HepG2 (cell line): ENCODE results near the gene STIM1. TPM values are rescaled to one million over a fixed set of nuclear protein-coding genes. Genes with fewer than 3 reads are reported as not detected.
A peak's percentile ranks its signal among the peaks of the same experiment; 100 is the strongest.

Source experiments
- ATF7-NPFF ChIP-seq: sonication (generic); formaldehyde crosslinking; IDR thresholded peaks from 2 replicates; pipeline ENCODE4 v1.8.1; 2023; ENCODE audit warnings: mild to moderate bottlenecking, low read depth, missing genetic modification reagents, moderate library complexity
- EED ChIP-seq: sonication (generic); formaldehyde crosslinking; IDR thresholded peaks from 2 replicates; pipeline ENCODE4 v1.5.0; 2020; ENCODE audit warnings: mild to moderate bottlenecking, missing genetic modification reagents
- HDAC1 ChIP-seq: sonication (generic); formaldehyde crosslinking; IDR thresholded peaks from 2 replicates; pipeline ENCODE4 v1.5.1; 2020; ENCODE audit warnings: mild to moderate bottlenecking, missing genetic modification reagents
- KDM2A ChIP-seq: sonication (generic); formaldehyde crosslinking; IDR thresholded peaks from 2 replicates; pipeline ENCODE4 v1.4.0; 2020; ENCODE audit warnings: low read depth, missing genetic modification reagents, borderline replicate concordance
- MEIS2 ChIP-seq: sonication (generic); formaldehyde crosslinking; IDR thresholded peaks from 2 replicates; pipeline ENCODE4 v1.9.0; 2021; ENCODE audit warnings: mild to moderate bottlenecking, missing genetic modification reagents
- NFYC ChIP-seq: IDR thresholded peaks from 2 replicates; pipeline ENCODE4 v1.6.1; 2016; ENCODE audit warnings: missing genetic modification reagents, missing compliant biosample characterization
- NONO ChIP-seq, 2 experiments: fragments of 450-650 bp in 1 of 2; sonication (generic) in 1 of 2; formaldehyde crosslinking in 1 of 2; IDR thresholded peaks in 1 of 2; conservative IDR thresholded peaks in 1 of 2; 2 replicates each; pipeline versions ENCODE4 v1.6.1 to v1.8.0; 2017 to 2022; ENCODE audit warnings: mild to moderate bottlenecking in 1 of 2, missing genetic modification reagents in 1 of 2, moderate library complexity in 1 of 2
- RFX1 ChIP-seq: fragments of 450-650 bp; IDR thresholded peaks from 2 replicates; pipeline ENCODE4 v1.6.1; 2017
- RFXAP ChIP-seq: sonication (generic); formaldehyde crosslinking; IDR thresholded peaks from 2 replicates; pipeline ENCODE4 v1.4.0; 2020; ENCODE audit warnings: missing genetic modification reagents, borderline replicate concordance
- SNRNP70 ChIP-seq: fragments of 200-400 bp; formaldehyde crosslinking; IDR thresholded peaks from 2 replicates; pipeline ENCODE4 v1.6.1; 2017; ENCODE audit warnings: mild to moderate bottlenecking, low read depth, low read length, moderate library complexity
- SP1 ChIP-seq, 2 experiments: fragments of 450-650 bp in 1 of 2; sonication (generic) in 1 of 2; formaldehyde crosslinking in 1 of 2; IDR thresholded peaks; 2 replicates each; pipeline versions ENCODE4 v1.4.0 to v1.6.1; 2016 to 2020; ENCODE audit warnings: missing genetic modification reagents in 1 of 2
- ZBTB42 ChIP-seq: sonication (generic); formaldehyde crosslinking; IDR thresholded peaks from 2 replicates; pipeline ENCODE4 v1.5.0; 2020; ENCODE audit warnings: mild to moderate bottlenecking, missing genetic modification reagents
- ZFP36L1 ChIP-seq: sonication (generic); formaldehyde crosslinking; IDR thresholded peaks from 2 replicates; pipeline ENCODE4 v1.8.0; 2022; ENCODE audit warnings: mild to moderate bottlenecking, missing genetic modification reagents, moderate library complexity
- ZMYM3 ChIP-seq: sonication (generic); formaldehyde crosslinking; IDR thresholded peaks from 2 replicates; pipeline ENCODE4 v1.5.1; 2020; ENCODE audit warnings: mild to moderate bottlenecking, missing genetic modification reagents
- ZNF136 ChIP-seq: sonication (generic); formaldehyde crosslinking; IDR thresholded peaks from 2 replicates; pipeline ENCODE4 v1.8.1; 2022; ENCODE audit warnings: low read depth, mild to moderate bottlenecking, moderate library complexity, missing genetic modification reagents
- ZNF333 ChIP-seq: sonication (generic); formaldehyde crosslinking; IDR thresholded peaks from 2 replicates; pipeline ENCODE4 v1.4.0; 2020; ENCODE audit warnings: mild to moderate bottlenecking, missing genetic modification reagents, borderline replicate concordance
- ZNF33B ChIP-seq: sonication (generic); formaldehyde crosslinking; IDR thresholded peaks from 2 replicates; pipeline ENCODE4 v1.5.1; 2020; ENCODE audit warnings: mild to moderate bottlenecking, missing genetic modification reagents
- ZNF367 ChIP-seq: sonication (generic); formaldehyde crosslinking; IDR thresholded peaks from 2 replicates; pipeline ENCODE4 v1.4.0; 2020; ENCODE audit warnings: missing genetic modification reagents, borderline replicate concordance
- ZNF557 ChIP-seq: sonication (generic); formaldehyde crosslinking; IDR thresholded peaks from 2 replicates; pipeline ENCODE4 v1.4.0; 2020; ENCODE audit warnings: missing genetic modification reagents
- polyA plus RNA-seq, 8 experiments: library from polyadenylated mRNA; depleted of rRNA in 3 of 8; stranded (reverse) in 7 of 8; unstranded in 1 of 8; fragments of >200 nt; fragmentation: Illumina TruSeq in 4 of 8; extraction: Trizol in 4 of 8; gene quantifications; 2 replicates each; pipeline versions ENCODE4 v1.2.1 to v1.2.3, GENCODE V29; 2011 to 2016; ENCODE audit warnings: low read depth in 4 of 8, missing spikeins in 1 of 8, mixed read lengths in 1 of 8; ENCODE audit not compliant: insufficient read depth in 1 of 8
- total RNA-seq, 5 experiments: library from RNA; depleted of rRNA; stranded (reverse); fragments of >200 nt; fragmentation: Illumina TruSeq; extraction: Trizol; gene quantifications; 2 replicates each; pipeline ENCODE4 v1.2.3, GENCODE V29; 2016; ENCODE audit warnings: low read depth in 1 of 5
- TF ChIP-seq, protein P1 (sequence below): sonication (generic); formaldehyde crosslinking; IDR thresholded peaks from 2 replicates; pipeline ENCODE4 v1.4.0; 2020; ENCODE audit warnings: mild to moderate bottlenecking, missing genetic modification reagents

STIM1 gene
- total and polyA plus RNA-seq, 2 of the 13 experiments (the other 11 are each of a cell fraction or from before 2014, with no cell fraction given), result 19.2 to 28.5 TPM

DNA sequence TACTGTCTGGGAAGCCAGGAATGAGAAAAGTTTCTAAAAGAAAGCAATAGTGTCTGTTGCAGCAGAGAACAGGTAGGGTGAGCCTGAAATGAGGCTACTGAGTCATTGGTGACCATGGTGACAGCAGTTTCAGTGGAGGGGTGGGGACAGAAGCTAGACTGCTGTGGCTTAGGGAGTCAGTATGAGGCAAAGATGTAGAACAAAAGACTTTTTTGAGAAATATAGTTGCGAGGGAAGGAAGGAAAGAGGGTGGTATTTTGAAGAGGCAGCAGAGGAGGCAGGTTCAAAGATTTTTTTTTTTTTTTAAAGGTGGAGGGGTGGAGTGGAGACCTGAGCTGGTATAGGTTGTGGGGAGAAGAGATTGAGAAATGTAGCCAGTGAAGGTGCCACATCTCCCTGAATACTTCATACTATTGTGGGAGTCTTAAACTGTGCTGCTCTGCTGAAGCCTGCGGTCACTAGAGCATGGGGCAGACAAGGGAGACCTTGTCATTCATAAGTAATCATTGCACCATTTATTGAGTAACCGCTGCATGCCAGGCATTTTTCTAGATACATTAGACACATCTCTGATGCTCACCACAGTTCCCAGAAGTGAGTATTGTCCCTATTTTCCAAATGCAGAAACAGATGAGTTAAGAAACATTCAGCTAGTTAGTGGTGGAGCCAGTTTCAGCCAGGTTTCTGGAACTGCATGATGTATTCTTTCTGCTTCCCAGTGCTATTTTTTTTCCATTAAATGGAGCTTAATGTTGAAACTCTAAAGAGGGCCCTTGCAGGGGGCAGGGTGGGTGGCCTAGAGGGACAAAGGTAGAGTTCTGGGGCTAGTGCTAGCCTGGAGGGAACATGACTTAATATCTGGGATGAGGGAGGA, 49.9 kb downstream of the STIM1 start (continued):
- TF ChIP-seq, protein P1, sequence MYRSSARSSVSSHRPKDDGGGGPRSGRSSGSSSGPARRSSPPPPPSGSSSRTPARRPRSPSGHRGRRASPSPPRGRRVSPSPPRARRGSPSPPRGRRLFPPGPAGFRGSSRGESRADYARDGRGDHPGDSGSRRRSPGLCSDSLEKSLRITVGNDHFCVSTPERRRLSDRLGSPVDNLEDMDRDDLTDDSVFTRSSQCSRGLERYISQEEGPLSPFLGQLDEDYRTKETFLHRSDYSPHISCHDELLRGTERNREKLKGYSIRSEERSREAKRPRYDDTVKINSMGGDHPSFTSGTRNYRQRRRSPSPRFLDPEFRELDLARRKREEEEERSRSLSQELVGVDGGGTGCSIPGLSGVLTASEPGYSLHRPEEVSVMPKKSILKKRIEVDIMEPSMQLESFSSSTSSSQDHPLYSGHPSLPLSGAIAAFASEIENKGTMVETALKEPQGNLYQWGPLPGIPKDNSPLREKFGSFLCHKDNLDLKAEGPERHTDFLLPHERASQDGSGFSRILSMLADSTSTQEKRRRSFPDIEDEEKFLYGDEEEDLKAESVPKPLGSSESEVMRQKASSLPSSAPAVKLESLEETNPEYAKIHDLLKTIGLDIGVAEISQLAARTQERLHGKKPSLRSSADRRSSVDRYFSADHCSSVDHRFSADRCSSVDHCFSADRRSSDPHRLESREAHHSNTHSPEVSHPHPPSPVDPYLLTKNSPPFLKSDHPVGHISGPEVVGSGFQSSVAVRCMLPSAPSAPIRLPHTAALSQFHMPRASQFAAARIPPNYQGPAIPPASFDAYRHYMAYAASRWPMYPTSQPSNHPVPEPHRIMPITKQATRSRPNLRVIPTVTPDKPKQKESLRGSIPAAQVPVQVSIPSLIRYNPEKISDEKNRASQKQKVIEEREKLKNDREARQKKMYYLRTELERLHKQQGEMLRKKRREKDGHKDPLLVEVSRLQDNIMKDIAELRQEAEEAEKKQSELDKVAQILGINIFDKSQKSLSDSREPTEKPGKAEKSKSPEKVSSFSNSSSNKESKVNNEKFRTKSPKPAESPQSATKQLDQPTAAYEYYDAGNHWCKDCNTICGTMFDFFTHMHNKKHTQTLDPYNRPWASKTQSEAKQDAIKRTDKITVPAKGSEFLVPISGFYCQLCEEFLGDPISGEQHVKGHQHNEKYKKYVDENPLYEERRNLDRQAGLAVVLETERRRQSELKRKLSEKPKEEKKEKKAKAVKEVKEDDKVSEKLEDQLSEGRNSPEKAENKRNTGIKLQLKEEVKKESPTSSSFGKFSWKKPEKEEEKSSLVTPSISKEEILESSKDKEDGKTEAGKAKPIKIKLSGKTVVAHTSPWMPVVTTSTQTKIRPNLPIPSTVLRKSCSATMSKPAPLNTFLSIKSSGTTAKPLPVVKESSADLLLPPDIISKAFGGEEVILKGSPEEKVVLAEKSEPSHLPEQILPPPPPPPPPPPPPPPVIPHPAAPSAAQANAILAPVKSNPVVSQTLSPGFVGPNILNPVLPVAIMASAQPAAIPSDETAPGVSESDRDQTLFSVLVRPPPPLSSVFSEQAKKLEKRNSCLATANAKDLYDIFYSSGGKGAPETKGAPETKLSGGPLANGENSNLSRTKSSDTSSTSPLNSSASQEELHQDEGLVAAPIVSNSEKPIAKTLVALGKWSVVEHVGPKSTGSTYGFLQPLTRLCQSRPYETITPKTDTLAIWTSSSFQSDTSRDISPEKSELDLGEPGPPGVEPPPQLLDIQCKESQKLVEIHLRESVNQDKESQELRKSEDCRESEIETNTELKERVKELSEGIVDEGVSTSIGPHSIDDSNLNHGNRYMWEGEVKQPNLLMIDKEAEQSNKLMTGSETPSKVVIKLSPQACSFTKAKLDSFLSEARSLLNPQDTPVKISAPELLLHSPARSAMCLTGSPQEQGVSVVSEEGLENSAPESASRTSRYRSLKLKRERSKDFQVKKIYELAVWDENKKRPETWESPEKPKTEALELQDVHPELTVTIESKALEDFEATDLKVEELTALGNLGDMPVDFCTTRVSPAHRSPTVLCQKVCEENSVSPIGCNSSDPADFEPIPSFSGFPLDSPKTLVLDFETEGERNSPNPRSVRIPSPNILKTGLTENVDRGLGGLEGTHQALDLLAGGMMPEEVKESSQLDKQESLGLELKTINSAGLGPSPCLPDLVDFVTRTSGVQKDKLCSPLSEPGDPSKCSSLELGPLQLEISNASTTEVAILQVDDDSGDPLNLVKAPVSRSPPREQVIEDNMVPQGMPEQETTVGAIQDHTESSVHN, result no peak
- TF ChIP-seq ZBTB42 (CRISPR knock-in tag), result no peak
- TF ChIP-seq ZNF136 (CRISPR knock-in tag), result no peak
- no peak for TF ChIP-seq ATF7-NPFF (CRISPR knock-in tag)
- TF ChIP-seq MEIS2 (CRISPR knock-in tag), result peak; percentile 71; the same call in 1 of the 2 replicates
- peak; percentile 49; the same call in 1 of the 2 replicates for TF ChIP-seq ZMYM3 (CRISPR knock-in tag)
- 0 out of 2 replicates have a peak, but pooled peaks have one; percentile 51 for TF ChIP-seq RFXAP
- no peak for TF ChIP-seq ZNF367
- no peak for TF ChIP-seq SNRNP70
- TF ChIP-seq NFYC (CRISPR knock-in tag), result no peak
- no peak for TF ChIP-seq NONO (IDR thresholded peaks at IDR 0.05)
- 0 out of 2 replicates have a peak, but pooled peaks have one; percentile 40 for TF ChIP-seq NONO (CRISPR knock-in tag; conservative IDR thresholded peaks at IDR 0.05)
- peak; percentile 39; the same call in 1 of the 2 replicates for TF ChIP-seq HDAC1
- no peak for TF ChIP-seq SP1 (IDR thresholded peaks at IDR 0.05)
- TF ChIP-seq SP1 (CRISPR knock-in tag; IDR thresholded peaks at IDR 0.05), result no peak
- no peak for TF ChIP-seq EED (CRISPR knock-in tag)
- TF ChIP-seq ZNF333 (CRISPR knock-in tag), result no peak
- no peak for TF ChIP-seq ZNF33B (CRISPR knock-in tag)
- TF ChIP-seq RFX1, result peak; percentile 26; the same call in 1 of the 2 replicates
- TF ChIP-seq KDM2A (CRISPR knock-in tag), result 0 out of 2 replicates have a peak, but pooled peaks have one; percentile 37
- no peak for TF ChIP-seq ZNF557 (CRISPR knock-in tag)
- 0 out of 2 replicates have a peak, but pooled peaks have one; percentile 62 for TF ChIP-seq ZFP36L1 (CRISPR knock-in tag)
